DMS53 (cell line): ENCODE measurements around the gene BPGM.

Experiments used
- DNase-seq: peaks from one replicate; lab custom pipeline; 2025; lab: John Stamatoyannopoulos, UW

BPGM gene

DNA sequence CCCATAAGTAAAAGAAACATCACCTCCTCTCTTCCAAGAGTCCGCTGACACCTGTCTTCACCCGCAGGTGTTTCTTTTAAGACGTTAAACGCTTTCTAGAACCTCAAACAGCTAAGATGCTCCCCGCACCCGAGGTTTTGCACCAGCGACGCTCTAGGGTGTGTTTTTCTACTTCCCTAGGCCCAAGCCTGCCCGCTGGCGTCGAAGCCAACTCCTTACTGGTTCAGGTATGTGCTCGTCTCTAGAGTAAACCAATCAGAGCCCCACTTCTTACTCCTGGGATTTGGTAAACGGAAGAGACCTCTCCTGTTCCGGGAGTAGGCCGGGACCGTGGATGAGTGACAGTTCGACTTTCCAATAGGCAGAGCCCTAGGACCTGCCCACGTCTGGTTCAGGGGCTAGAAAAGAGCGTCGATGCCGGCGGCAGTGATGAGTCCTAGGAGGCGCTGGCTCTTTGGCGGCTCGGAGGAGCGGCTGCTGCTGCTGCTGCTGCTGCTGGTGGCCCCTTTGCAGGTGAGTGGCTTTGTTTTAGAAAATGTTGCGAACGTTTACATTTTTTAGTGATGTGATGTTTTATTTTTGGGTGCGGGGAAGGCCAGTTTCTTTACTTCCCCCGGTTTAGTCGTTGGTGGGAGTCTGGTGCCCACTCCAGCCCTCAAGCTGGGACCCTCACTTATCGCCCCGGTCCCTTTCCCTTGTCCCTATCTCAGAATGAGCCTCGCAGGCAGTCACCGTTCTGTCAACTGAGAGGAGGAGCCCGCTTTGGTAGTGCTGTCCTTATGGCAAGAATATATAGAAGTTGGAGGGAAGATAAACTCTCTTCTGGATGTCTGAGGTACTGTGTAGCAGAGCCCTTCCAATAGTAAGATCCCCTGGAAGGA is at the start of gene BPGM:
BPGM (plus strand) TSS at position 429 of the 881 bp plus-strand sequence. CDS start 14,655 bp downstream, outside the sequence.
- DNase-seq, result peak; percentile 100

- peak; percentile 28 for DNase-seq
Observed at GRCh38 chr7:134599371-134599770, 47.3 kb upstream of the BPGM start.

- DNase-seq, result no peak
Observed at GRCh38 chr7:134601459-134601858, 45.2 kb upstream of the BPGM start.

GRCh38 chr7:134602881-134603451 is 43.7 kb upstream of the BPGM start:
- no peak for DNase-seq

DNA sequence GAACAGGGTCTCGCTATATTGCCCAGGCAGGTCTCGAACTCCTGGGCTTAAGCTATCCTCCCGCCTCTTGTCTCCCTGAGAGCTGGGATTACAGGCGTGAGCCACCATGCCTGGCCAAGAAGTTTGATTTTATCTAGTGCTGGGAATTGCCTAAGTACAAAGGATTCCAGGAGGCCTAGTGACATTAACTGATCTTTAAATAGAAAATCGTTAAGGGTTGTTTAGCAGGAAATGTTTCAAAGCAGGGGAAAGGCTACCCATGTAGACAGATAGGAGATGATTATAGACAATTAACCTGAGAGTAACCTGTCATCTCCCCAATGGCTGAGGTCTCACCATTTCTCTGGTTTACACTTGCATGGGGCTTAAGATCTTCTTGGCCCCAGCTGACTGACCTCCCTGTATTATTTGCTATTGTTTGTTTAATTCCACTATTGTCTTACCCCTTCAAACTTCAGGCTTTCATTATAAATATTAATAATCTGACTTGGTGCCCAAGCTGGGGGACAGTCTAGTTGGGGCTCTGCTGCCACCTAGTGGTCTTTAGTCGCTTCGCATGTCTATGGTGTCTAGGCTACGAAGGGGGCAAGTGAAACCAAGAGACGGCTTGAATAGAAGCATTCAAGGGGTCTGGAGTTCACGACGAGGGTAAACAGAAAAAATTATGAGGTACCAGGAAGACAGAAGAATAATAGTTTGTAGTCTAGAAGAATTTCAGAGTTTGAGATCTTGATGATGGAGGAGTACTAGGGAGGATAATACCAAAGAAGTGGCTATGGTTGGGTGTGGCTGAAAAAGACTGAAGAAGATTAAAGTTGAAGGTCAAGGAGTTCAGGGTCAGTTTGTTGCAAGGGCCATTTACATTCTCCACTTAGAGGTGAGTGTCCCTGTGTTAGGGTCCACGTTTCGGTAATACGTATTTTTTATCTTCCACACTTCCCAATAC is 40.4 kb upstream of the BPGM start:
- DNase-seq, result peak; percentile 79

DNA sequence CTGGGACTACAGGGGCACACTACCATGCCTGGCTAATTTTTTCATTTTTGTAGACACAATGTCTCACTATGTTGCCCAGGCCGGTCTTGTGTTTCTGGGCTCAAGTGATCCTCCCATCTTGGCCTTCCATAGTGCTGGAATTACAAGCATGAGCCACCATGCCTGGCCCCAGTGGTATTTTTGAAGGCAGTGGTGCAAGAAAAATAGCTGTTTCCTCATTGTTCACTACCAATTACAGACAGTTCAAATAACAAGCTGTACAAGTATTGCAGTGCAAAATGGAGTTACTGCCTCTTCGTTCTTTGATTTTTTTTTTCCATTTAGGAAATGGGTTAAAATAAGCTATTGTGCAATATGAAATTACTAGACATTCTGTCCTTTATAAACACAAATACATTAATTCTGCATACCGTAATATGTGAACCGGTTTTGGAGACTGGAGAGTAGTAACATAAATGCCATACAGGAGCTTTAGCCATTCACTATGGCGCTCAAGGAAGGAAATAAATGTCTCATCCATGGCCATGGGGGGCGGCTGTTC is 35.0 kb upstream of the BPGM start:
- DNase-seq, result no peak

- peak; percentile 57 for DNase-seq
Observed at GRCh38 chr7:134612197-134612596, 34.5 kb upstream of the BPGM start.

DNA sequence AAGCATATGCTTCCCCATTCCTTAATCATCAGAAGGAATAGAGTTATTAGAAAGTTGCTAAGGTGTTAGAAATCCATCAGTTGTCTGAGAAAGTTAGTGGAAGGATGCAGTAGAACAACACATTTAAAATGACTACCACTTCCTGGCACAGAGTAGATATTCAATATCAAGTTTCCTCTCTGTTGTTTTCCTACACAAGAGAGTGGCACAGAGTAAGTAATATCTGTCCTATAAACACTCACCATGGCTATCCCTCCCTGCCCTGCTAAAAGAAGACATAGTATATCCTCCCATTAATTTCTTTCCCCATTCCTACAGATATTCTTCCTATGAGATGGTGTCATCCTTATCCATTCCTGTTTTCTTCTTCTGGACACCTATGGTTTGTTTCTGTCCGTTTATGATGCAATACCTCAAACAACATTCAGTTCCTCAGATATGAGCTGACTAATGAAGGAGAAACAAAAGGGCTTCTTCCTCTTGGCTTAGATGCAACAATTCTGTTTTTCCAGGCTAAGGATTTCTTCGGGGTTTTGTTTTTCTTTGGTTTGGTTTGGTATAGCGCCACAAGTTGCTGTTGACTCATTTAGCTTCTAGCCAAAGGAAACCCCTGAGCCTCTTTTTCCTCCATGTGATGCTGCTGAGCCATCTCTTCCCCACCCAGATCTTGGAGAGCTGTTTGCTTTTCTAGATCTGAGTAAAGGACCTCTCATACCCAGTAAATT is 32.9 kb upstream of the BPGM start:
- DNase-seq, result peak; percentile 24

- no peak for DNase-seq
Observed at GRCh38 chr7:134616611-134617010, 30.0 kb upstream of the BPGM start.

DNA sequence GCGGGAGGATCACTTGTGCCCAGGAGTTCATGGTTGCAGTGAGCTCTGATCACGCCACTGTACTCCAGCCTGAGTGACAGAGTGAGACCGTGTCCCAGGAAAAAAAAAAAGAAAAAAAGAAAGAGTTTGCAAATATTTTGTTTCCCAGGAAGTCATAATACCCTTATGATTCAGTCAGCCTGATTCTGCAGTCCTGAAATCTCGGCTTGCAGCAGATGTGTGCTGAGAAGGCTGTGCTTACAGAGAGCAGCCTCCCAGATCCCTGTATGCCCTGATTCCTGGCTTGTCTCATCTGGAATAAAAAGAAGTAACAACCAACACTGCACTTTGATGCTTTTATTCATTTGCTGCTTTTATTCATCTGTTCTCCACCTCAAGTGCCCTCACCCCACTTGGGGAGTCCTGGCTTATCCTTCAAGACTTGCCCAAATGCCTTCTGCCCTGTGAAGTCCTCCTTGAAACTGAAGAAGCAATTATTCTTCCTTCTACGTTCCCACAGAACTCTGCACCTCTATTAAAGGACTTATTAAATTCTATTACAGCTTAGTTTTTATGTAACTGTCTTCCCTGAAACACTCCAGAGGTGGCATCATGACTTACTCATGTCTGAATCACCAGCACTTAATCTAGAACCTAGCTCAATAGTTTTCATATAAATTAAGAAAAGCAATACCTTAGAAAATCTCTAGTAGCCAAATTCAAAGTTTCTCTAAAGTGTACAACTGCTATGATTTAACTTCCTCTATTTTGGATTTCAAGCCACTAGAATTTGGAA is 27.7 kb upstream of the BPGM start:
- peak; percentile 73 for DNase-seq

DNA sequence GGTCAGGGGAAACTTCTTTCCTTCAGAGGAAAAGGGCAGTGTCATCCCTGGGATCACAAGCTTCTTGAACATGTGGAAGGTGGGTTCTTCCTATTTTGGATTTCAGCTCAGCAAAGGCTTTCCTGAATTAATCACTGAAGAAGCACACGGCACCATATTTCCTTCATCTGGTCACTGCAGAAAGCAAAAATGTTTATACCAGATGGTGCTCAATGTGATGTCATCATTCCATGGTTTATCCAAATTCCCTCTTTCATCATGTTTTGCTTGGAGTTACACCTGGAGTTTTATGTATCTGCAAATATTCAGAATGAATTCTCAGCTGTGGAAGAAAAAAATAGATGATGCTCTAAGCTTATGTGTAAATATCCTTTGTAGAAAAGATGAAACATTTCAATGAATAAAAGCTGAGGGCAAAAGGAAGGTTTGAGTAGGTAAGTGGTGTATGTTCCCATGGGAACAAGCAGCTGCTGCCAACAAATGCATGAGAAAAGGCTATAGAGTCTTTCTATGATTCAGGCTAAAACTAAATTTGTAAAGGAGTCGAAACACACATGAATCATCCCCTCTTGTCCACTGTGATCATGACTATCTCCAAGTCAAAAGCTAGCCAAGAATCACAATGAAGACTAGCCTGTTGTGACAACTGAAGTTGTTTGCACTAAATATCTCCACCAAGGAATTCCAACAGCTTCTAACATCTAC is 26.9 kb upstream of the BPGM start:
- DNase-seq, result peak; percentile 97

DNA sequence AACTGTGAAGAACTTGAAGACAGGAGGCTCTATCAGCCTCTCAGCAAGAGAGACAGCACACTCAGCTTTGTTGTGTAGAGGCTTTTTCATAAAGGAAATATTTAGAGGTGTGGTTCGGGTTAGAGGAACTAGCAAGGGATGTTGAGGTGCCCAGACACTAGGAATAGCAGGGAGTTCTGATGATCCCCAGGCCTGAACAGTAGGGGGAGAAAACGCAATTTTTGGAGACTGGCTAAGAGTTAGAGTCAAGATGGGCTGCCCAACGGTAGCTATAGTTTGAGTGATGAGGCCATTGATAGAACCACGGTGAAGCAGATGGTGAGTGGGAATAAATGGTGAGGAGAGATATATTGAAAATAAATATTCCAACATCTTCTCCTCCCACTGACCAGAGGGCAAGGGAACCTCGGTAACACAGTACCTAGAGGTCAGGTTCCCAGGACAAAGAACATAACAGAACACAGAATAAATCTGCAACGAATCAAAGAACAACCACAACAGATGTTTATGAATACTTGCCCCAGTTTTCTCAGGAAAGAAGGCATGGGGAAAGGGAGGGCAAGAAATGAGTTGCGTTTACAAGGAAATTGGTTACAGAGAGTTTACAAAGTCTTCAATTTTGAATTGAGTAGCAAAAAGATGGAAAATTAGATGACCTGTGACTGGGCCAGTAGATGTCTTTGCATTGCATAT is 24.2 kb upstream of the BPGM start:
- DNase-seq, result no peak

DNA sequence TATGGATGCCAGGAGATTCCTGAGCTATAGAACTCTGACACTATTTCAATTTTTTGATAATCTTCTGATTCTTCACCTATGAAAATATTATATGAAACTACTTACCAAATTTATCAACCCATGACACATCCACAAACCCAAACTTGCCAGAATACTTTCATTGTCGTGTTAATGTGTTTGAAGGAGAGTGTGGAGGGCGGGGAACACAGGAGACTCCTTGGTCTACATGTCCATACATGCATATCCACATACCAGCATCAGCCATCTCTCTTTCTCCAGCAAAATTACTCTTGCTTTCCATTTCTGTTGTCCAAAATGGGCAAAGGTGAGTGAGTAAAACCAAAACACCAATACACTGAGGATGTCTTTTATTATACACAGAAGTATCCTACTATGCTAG is 23.5 kb upstream of the BPGM start:
- DNase-seq, result no peak

- peak; percentile 20 for DNase-seq
Observed at GRCh38 chr7:134625550-134625949, 21.1 kb upstream of the BPGM start.

DNA sequence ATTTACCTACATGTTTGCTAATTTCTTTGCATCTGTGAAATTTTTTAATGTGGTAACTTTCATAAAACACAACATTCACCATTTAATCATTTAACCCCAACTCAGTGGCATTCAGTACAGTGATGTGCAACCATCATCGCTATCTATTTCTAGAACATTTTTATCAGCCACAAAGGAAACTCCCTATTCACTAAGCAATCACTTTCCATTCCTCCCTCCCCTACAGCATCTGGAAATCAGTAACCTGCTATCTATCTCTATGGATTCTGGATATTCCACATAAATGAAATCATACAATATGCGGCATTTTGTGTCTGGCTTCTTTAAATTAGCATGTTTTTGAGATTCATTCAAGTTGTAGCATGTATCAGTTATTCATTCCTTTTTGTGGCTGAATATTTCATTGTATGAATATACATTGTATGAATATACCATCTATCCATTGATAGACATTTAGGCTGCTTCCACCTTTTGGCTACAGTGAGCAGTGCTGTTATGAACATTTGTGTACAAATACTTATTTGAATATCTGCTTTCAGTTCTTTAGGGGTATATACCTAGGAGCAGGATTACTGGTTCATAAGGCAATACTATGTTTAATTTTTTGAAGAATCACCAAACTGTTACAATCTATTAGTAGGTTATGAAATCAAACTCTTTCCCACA is 19.4 kb upstream of the BPGM start:
- peak; percentile 32 for DNase-seq

GRCh38 chr7:134627775-134628153 is 18.9 kb upstream of the BPGM start:
- DNase-seq, result no peak

DNA sequence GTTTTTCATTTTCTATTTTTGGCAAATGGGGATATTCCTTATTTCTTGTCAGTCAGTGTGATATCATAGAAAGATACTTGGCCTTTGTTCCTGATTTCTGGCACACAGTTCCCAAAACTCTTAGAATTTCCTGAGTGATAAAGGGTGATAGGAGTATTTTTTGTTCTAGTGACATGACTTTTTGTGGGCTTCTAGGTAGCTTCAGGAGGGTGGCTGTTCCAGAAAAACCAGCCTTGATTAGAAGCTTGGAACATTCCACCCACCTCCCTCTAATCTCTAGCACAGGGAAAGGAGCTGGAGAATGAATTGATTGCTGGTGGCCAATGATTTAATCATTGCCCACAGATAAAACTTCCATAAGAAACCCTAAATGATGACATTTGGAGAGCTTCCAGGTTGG is 17.2 kb upstream of the BPGM start:
- no peak for DNase-seq

DNA sequence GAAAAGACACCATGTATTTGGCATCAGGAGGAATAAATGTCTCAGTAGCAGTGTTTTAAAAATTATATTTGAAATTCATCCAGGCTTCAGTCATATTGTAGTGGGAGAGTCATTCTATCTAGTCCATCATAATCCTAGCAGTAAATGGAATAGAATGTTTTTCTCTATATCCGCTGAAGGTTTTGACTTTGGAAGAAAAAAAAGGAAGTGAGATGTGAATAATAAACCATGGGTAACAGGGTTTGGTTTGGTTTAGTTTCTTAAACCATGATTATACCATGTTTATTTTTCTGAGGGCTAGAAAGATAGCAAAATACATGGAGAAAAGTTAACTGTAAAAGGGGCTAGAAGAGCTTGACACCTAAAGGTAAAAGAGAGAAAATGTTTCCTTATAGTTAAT is 16.4 kb upstream of the BPGM start:
- DNase-seq, result no peak

DNA sequence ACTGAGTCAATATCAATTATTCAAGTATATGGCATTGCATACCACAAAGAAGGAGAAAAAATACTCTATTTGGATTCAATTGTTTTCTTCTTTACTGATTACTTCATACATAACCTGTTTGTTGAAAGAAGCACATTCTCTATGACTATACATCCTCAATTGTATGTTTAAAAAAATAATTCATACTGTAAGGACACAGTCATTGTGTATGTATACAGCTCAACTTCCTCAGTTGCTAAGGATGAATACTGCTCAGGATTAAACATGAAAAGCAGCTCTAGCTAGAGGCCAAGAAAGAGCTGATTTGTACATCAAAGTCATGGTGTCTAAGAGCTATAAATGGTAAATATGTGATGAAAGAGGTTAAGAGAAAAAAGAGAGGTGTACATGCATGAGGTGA is 15.8 kb upstream of the BPGM start:
- DNase-seq, result peak; percentile 46
